ENCODE results near the gene KIF1C.

KIF1C gene

DNA sequence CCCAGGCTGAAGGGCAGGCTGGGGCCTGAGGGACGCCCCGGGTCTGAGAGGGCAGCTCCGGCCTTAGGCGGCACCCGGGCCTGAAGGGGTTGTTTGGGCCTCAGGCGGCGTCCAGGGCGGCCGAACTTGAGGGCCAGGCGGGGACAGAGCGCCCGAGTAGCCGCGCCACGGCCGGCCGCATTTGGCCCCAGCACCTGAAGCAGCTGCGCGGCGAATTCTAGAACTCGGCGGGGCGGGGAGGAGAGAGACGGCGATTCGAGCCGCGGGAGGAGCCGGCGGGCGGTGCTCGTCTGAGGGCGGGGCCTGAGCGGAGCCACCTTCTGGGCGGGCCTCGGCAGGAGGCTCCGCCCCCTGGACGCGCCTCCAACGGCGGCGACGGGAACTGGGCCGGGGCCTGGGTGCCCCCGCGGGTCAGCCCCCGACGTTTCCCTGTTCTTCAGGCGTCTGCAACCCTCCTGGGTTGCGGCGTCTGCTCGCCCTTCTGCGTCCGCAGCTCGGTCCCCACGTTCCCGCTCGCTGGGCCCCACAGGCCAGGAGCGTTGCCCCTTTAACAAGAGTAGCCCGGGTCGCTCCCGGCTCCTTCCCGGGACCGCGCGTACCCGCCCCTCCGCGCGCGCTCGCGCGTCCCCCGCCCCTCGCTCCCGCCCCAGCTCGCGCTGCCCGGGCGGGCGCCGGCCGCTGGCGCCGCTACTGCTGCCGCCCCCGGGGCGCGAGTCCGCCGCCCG lies at the start of gene KIF1C, which contains the start of gene INCA1:
TSS of gene KIF1C (plus strand) at position 649 of the 725 bp plus-strand sequence. CDS start 2,297 bp downstream, outside the sequence.
TSS of gene INCA1 (minus strand) at position 221 of the 725 bp plus-strand sequence. CDS start 3,085 bp downstream, outside the sequence.
- DNase-seq: peak; percentile 85

- DNase-seq: peak; percentile 86
These were observed 49.4 kb upstream of the KIF1C start, which contains the start of gene PFN1 for GRCh38 chr17:4948166-4948930. Gene PFN1, minus strand, starts transcription at chr17:4948530. Its CDS starts 136 bp downstream, at chr17:4948394.

DNA sequence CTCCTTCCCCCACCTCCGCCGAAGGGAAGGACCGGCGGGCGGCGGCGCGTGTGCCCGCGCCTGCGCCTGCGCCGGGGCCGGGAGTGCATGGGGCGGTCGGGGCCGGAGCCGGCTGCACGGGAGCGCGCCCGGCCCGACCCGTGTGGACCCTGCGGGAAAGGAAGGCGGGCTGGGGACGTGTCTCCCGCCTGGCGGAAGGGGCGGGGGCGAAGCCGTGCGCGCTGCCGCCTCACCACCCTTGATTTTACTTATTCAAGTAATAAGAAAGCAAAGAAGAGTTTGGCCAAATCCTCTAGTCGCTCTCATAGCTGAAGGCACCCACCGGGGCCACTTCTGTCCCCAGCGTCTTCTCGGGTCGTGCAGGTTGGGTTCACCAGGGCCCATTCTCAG lies 48.8 kb upstream of the KIF1C start:
- DNase-seq: peak; percentile 90

DNA sequence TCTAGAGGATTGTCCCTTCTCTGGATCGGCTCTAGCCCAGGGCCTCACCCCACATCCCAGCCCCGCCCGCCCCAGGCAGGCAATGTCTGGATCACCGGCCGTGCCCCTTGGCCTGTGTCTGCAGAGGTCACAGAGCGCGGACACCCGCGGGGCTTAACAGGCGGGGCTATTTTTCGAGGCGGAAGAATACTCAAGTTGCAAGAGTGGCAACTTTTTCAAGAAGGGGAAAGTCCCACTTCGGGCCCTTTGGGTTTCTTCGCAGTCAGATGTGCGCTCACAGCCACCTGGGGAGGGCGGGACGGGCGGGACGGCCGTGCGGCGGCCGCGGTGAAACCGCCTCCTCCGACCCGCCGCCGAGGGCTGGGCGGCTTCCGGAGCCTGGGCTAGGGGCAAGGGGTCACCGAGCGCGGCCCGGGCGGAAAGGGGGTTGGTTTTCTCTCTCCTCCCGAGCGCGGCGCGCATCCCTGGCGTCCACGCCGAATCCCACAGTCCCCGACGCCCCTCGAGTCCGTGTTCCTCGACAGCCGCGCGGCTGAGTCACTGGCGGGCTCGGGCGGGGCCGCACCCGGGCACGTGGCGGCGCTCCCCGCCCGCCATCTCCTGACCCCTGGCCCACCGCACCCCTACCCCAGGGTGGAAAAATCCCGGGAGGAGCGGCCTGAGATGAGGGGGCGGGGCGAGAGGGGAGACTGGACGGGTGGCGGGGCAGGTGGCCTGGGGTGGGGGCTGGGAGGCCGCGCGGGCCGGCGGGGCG lies 48.3 kb upstream of the KIF1C start:
- DNase-seq: peak; percentile 40

- no peak for DNase-seq
These were observed 47.5 kb upstream of the KIF1C start for GRCh38 chr17:4950075-4950745.

DNA sequence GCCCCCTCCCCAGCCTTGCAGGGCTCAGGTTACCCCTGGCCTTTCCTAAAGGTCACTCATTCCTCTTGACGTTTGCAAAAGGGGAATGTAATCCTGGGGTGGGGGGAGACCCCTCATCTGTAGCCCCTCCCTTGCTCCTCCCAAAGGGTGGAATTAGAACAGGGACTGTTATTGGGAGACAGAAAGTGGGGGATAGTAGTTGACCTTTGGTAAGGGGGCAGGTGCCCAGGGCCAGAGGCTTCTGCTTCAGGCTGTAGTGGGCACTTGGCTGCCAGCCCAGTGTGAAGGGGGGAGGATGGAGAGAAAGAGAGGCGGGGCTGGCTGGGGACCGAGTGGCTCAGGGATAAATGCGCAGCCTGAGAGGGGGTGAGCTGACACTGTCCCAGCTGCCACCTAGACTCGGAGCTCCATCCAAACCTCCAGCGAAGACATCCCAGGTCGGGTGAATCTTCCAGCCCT lies 47.0 kb upstream of the KIF1C start, which contains the start of gene ENO3:
TSS of gene ENO3 (plus strand) at position 374 of the 459 bp plus-strand sequence. CDS start 711 bp downstream, outside the sequence.
- DNase-seq: no peak

DNA sequence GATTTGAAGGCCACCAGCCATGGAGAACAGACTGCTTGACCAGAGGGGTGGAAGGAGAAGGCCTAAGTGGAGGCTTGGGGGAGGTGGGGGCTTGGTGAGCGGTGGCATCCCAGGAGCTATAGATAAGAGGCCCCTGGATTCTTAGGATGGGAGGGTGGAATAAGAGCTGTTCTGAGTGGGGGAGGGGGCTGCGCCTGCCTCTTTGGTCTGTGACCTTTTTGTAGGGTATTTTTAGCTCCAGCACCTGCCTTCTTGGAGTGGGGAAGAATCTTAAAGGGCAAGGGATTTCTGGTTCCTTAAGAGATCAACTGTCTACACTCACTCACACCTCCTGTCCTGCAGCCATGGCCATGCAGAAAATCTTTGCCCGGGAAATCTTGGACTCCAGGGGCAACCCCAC lies 46.3 kb upstream of the KIF1C start:
- no peak for DNase-seq

GRCh38 chr17:4953451-4953961 lies 44.2 kb upstream of the KIF1C start:
- DNase-seq: no peak

DNA sequence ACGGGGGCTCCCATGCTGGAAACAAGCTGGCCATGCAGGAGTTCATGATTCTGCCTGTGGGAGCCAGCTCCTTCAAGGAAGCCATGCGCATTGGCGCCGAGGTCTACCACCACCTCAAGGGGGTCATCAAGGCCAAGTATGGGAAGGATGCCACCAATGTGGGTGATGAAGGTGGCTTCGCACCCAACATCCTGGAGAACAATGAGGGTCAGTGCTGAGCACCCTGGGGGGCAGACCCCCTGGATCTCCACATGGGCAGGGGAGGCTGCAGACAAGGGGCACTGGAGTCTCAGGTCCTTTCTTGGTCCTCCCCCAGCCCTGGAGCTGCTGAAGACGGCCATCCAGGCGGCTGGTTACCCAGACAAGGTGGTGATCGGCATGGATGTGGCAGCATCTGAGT lies 42.7 kb upstream of the KIF1C start:
- no peak for DNase-seq

DNA sequence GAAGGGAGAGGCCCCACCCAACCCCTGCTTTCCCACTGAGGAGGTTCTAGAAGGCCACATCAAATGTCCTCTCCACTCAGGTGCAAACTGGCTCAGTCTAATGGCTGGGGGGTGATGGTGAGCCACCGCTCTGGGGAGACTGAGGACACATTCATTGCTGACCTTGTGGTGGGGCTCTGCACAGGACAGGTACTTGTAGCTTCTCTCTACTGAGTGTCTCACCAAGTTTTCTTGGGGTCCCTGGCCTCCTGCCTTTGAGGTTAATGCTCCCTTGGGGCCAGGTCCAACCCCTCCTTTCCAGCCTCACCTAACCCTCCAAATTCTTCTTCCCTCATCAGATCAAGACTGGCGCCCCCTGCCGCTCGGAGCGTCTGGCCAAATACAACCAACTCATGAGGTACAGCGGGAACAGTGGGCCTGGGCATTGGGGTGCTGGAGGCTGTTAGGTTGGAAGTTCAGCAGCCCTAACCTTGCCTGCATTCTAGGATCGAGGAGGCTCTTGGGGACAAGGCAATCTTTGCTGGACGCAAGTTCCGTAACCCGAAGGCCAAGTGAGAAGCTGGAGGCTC lies 41.2 kb upstream of the KIF1C start:
- no peak for DNase-seq

DNA sequence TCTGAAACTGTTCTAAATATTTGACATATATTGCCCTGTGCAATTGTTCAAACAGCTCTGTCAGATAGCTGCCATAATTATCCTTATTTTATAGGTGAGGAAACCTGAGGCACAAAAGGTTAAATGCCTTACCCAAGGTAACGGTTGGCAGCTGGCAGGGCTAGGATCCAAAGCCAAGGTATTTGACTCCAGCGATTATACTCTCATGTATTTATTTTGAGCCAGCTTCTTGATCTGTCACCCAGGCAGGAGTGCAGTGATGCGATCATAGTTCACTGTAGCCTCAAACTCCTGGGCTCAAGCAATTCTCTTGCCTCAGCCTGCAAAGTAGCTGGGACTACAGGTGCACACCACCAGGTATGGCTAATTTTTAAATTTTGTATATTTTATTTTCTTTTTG lies 39.6 kb upstream of the KIF1C start:
- DNase-seq: no peak

GRCh38 chr17:4959261-4959965 lies 38.3 kb upstream of the KIF1C start:
- DNase-seq: no peak

GRCh38 chr17:4960279-4960922 lies 37.3 kb upstream of the KIF1C start:
- DNase-seq: no peak

DNA sequence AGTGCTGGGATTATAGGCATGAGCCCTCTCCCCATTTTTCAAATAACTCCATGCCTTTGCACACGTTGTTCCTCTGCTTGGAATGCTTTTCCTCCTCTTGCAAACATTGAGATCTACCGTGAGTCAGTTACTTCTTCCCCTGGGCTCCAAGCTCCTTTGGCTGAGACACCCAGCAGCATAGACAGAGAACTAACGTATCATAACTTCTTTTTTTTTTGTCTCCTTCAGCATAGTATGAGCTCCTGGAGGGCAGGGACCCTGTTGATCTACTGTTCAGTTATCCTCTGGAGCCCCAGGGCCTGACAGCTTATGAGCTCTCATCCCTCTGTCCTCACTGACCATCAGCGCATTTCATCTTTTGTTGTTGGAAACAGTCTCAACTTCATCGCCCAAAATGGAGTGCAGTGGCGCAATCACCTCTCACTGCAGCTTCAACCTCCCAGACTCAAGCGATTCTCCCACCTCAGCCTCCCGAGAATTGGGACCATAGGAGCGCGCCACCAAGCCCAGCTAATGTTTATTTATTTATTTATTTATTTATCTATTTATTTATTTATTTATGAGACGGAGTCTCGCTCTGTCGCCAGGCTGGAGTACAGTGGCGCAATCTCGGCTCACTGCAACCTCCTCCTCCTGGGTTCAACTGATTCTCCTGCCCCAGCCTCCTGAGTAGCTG lies 32.3 kb upstream of the KIF1C start:
- no peak for DNase-seq

DNA sequence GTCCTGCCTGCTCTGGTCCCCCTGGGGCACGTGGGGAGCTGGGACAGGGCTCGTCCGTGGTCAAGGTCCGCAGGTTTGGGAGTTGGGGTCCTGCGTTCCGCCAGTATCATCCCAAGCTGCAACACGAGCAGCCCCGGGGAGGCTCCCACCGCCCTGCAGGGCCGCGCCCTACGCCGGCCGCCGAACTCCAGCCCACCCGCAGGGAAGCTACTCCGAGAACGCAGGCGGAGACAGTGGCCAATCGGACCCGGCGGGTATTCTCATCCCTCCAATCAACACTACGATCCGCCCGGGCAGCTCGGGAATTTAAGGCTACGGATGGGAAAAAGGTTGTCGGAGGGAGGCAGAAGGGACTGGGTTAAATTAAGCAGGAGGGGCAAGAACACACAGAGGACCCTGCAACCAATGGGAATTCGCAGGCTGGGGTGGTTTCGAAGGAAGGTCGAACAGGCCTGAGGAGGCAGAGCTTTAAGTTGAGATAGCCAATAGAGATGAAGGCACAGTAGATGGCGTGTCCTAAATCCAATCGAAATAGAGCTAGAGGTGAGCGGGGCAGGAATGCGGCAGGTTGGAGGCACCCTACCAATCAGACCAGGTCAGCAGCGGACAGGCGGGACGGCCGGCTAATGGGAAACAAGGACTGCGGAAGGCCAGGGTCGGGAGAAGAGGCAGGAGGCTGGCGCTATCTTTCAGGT lies 30.8 kb upstream of the KIF1C start:
- peak; percentile 99 for DNase-seq

DNA sequence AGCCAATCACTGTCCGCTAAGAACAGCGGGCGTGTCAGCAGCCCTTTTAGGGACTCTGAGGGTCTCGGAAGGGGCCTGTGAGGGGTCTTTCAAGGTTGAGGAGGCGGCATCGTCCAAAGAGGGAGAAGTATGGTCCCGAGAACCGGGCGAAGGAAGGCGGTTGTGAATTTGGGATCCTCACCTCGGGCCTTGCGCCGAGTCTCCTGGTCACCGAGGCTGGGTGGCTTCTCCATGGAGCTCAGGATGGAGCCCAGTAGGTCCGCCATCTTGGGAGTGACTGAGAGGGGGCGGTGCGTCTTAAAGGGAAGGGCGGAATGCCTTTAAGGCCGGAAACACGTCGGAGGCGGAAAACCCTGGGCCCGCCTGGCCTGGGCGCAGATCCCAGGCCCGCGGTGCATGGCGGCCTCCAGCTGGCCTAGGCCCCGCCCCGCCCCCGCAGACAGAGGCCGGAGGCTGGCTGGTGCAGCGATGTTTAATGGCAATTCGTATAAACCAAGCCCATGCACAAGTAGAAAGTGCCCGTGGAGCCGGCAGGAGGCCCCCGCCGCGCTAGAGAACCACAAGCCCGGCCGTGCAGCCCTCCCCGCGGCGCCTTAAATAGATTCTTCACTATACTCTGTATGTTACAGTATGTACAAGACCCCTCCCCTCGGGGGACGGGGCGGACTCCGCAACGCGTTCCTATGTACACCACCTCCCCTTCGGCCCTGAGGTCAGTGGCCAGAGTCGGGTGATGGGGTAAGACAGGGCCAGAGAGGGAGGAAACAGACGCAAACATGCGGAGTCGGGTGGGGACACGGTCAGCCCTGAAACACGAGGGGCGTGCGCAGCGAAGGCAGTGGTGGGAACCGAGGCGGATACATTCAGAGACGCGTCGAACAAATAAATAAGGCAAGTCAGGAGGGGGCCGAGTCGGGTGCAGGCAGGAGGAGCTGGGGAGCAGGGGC lies 29.9 kb upstream of the KIF1C start, which contains the start of gene SPAG7:
TSS of gene SPAG7 (minus strand) at position 279 of the 947 bp plus-strand sequence. CDS start at position 266, 13 bp downstream.
- DNase-seq: peak; percentile 95

DNA sequence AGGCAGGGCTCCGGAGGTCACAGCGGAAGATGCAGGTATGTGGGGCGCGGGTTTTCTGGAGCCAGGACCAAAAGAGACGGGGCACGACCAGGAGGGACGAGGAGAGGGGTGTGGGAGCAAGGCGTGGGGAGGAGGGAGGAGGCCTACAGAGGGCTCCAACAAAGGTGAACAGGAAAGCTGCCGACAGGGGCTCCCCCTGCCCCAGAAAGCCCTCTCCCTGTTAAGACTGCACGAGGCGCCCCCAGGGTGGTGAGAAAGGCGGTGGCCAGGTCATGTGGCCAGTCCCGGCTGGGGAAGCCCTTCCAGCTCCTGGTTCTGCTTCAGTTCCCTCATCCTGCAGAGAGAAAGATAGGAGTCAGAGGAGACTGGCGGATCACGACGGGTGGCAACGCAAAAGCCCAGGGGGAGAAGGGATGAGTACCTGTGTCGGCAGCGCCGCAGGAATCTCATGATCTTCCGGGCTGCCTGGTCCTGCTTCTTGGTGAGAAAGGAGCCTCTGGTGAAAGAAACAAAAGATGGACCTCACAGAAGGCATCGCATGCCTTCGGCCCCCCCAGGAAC lies 29.2 kb upstream of the KIF1C start:
- no peak for DNase-seq
